Peyer's patch (tissue), 4 donors: Measurements from ENCODE around the gene GZF1. TPM values are rescaled to one million over a fixed set of nuclear protein-coding genes. Genes with fewer than 3 reads are reported as not detected.

Source experiments
- DNase-seq, 3 donors: peaks; one replicate each; pipeline ENCODE4 v3.0.0-alpha.2; 2017 to 2019
- H3K27ac ChIP-seq, 4 donors: fragments of 200-600 bp; sonication (generic); one replicate each; pipeline ENCODE4 v1.5.1; 2016 to 2019
- H3K27me3 ChIP-seq, 2 donors: fragments of 200-600 bp; sonication (generic); one replicate each; pipeline ENCODE4 v1.5.1; 2019
- H3K36me3 ChIP-seq, 3 donors: fragments of 200-600 bp; sonication (generic); one replicate each; pipeline ENCODE4 v1.5.1; 2016 to 2019
- H3K4me1 ChIP-seq, 4 donors: fragments of 200-600 bp; sonication (generic); one replicate each; pipeline ENCODE4 v1.5.1; 2016 to 2019
- H3K4me3 ChIP-seq, 4 donors: fragments of 200-600 bp; sonication (generic); 1 replicate in 3 of 4; 2 replicates in 1 of 4; pipeline ENCODE4 v1.5.1; 2016 to 2019; ENCODE audit warnings: mild to moderate bottlenecking in 1 of 4
- H3K9me3 ChIP-seq, 4 donors: fragments of 200-600 bp; sonication (generic); one replicate each; pipeline ENCODE4 v1.5.1; 2016 to 2019; ENCODE audit warnings: mild to moderate bottlenecking in 1 of 4
- POLR2A ChIP-seq, 2 donors: fragments of 450-650 bp; IDR thresholded peaks; one replicate each; pipeline ENCODE4 v1.5.1; 2017; ENCODE audit warnings: antibody characterized with exemption in 2 of 2, mild to moderate bottlenecking in 2 of 2, moderate library complexity in 2 of 2
- total RNA-seq, 4 donors: library from RNA; depleted of rRNA; stranded (reverse); fragments of >200 nt; gene quantifications; one replicate each; pipeline ENCODE4 v1.1.0, GENCODE V29; 2016
- TF ChIP-seq, protein P1 (sequence below), 6 experiments: fragments of 450-650 bp in 4 of 6; fragments of 200-600 bp in 2 of 6; sonication (generic) in 1 of 6; IDR thresholded peaks; one replicate each; pipeline ENCODE4 v1.5.1; 2017 to 2019; ENCODE audit warnings: antibody characterized with exemption in 6 of 6, mild to moderate bottlenecking in 3 of 6, moderate library complexity in 1 of 6

GZF1 gene
- total RNA-seq, 4 donors from 2014 or later = 5.8 to 14.5 (median 7.9) TPM

GRCh38 chr20:23336476-23336875 is 25.5 kb upstream of the GZF1 start:
- no peaks in the 10 kb centered on the region for H3K36me3 ChIP-seq
- no peak overlapping the region for H3K4me3 ChIP-seq
- TF ChIP-seq, protein P1, sequence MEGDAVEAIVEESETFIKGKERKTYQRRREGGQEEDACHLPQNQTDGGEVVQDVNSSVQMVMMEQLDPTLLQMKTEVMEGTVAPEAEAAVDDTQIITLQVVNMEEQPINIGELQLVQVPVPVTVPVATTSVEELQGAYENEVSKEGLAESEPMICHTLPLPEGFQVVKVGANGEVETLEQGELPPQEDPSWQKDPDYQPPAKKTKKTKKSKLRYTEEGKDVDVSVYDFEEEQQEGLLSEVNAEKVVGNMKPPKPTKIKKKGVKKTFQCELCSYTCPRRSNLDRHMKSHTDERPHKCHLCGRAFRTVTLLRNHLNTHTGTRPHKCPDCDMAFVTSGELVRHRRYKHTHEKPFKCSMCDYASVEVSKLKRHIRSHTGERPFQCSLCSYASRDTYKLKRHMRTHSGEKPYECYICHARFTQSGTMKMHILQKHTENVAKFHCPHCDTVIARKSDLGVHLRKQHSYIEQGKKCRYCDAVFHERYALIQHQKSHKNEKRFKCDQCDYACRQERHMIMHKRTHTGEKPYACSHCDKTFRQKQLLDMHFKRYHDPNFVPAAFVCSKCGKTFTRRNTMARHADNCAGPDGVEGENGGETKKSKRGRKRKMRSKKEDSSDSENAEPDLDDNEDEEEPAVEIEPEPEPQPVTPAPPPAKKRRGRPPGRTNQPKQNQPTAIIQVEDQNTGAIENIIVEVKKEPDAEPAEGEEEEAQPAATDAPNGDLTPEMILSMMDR (IDR thresholded peaks at IDR 0.05) = no peak
- H3K4me1 ChIP-seq = no peaks in the 10 kb centered on the region
- no peak overlapping the region for H3K27ac ChIP-seq
- DNase-seq = peak in 1 of 3 donors; percentile 51
- no peaks in the 10 kb centered on the region for H3K9me3 ChIP-seq
- no peaks in the 10 kb centered on the region for H3K27me3 ChIP-seq

- H3K4me1 ChIP-seq = no peaks in the 10 kb centered on the region
- DNase-seq = no peak
- H3K4me3 ChIP-seq = no peak overlapping the region
- no peak for TF ChIP-seq POLR2A (IDR thresholded peaks at IDR 0.05)
- TF ChIP-seq, protein P1 (IDR thresholded peaks at IDR 0.05) = no peak
- H3K9me3 ChIP-seq = no peaks in the 10 kb centered on the region
- no peak overlapping the region for H3K27ac ChIP-seq
- no peaks in the 10 kb centered on the region for H3K27me3 ChIP-seq
- H3K36me3 ChIP-seq = no peaks in the 10 kb centered on the region
Measured at GRCh38 chr20:23337312-23337711, 24.7 kb upstream of the GZF1 start.

DNA sequence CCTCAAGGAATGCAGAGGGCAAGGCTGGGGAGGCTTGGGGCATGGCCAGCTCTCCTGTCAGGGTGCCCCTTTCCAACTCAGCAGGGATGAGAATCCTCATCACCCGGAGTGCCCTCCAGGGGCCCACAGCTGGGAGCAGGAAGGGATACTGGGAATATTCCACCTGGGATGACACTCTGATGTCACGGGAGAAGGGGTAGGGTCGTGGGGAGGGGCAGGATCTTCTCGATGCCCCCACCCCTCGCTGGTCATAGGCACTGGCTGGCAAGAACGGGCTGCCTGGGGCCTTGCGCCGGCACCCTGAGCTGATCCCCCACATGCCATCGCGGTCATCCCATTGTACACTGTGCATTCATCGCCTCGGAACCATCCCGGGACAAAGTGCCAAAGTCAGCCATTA is 22.0 kb upstream of the GZF1 start:
- Histone ChIP-seq H3K4me1 (no peaks in the 10 kb centered on the region), H3K9me3 (no peaks in the 10 kb centered on the region), H3K27me3 (no peaks in the 10 kb centered on the region), H3K27ac (no peak overlapping the region), H3K36me3 (no peaks in the 10 kb centered on the region), H3K4me3 (no peak overlapping the region)
- no peak for TF ChIP-seq POLR2A (IDR thresholded peaks at IDR 0.05)
- TF ChIP-seq, protein P1 (IDR thresholded peaks at IDR 0.05) = no peak
- DNase-seq = no peak

DNA sequence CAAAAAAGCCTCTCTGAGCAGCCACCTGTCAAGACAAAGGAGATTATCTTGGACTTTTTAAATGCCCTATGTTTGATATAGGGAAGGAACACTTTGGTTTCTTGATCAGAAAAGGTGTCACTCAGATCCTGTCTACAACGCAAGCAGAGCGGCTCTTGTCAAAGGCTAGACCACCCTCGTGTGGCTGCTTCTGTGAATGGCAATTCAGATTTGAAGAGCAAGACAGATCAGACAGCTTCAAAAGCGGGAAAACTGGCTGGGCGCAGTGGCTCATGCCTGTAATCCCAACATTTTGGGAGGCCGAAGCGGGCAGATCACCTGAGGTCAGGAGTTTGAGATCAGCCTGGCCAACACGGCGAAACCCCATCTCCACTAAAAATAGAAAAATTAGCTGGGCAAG is 21.5 kb upstream of the GZF1 start:
- Histone ChIP-seq H3K27ac (no peak overlapping the region), H3K4me3 (no peak overlapping the region), H3K9me3 (no peaks in the 10 kb centered on the region), H3K4me1 (no peaks in the 10 kb centered on the region), H3K36me3 (no peaks in the 10 kb centered on the region), H3K27me3 (no peaks in the 10 kb centered on the region)
- TF ChIP-seq POLR2A (IDR thresholded peaks at IDR 0.05) = no peak
- TF ChIP-seq, protein P1 (IDR thresholded peaks at IDR 0.05) = peak in 4 of 6 experiments; percentile 41 to 54 (median 48)
- DNase-seq = peak in 1 of 3 donors; percentile 70

DNA sequence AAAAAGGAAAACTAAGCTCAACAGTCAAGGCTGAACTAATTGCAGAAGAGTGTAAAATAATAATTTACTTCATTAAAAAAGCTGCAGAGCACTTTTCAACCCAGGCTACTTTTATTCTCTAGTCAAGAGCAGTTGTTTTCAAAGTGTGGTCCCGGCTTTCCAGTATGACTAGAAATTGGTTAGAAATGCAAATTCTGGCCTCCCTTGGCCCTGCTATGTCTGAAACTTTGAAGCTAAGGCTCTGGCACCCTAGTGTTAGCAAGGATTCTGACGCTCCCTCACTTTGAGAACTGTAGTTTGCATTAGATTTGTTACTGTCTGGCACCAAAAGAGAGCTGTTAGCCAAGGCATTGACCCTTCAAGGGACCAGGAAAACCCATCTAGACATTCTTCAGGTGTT is 20.9 kb upstream of the GZF1 start:
- H3K36me3 ChIP-seq = no peaks in the 10 kb centered on the region
- no peak for TF ChIP-seq POLR2A (IDR thresholded peaks at IDR 0.05)
- TF ChIP-seq, protein P1 (IDR thresholded peaks at IDR 0.05) = no peak

DNA sequence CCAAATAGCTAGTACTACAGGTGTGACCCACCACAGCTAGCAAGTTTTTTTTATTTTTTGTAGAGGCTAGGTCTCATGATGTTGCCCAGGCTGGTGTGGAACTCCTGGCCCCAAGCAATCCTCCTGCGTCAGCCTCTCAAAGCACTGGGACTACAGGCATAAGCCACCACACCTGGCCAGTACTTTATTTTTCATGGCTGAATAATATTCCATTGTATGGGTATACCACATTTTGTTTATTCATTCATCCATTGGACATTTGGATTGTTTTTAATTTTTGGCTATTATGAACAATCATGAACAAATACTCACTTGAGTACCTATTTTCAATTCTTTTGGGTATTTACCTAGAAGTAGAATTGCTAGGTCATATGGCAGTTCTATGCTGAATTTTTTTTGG is 18.4 kb upstream of the GZF1 start:
- no peaks in the 10 kb centered on the region for H3K36me3 ChIP-seq
- no peak overlapping the region for H3K4me3 ChIP-seq
- H3K27me3 ChIP-seq = no peaks in the 10 kb centered on the region
- no peak for DNase-seq
- no peaks in the 10 kb centered on the region for H3K4me1 ChIP-seq
- TF ChIP-seq POLR2A (IDR thresholded peaks at IDR 0.05) = no peak
- TF ChIP-seq, protein P1 (IDR thresholded peaks at IDR 0.05) = no peak
- H3K27ac ChIP-seq = no peak overlapping the region
- no peaks in the 10 kb centered on the region for H3K9me3 ChIP-seq

More for the DNA sequence above, 20.9 kb upstream of the GZF1 start:
- no peaks in the 10 kb centered on the region for H3K9me3 ChIP-seq
- no peaks in the 10 kb centered on the region for H3K4me1 ChIP-seq
- H3K27me3 ChIP-seq = no peaks in the 10 kb centered on the region
- DNase-seq = no peak
- no peak overlapping the region for H3K4me3 ChIP-seq
- H3K27ac ChIP-seq = no peak overlapping the region
